ENCODE measurements around the gene ART3.
"Not testable (repeated sequence)": the region's sequence is repeated elsewhere in the genome, so short reads cannot be mapped to it uniquely, and the experiment has no call there.

Gene ART3

DNA sequence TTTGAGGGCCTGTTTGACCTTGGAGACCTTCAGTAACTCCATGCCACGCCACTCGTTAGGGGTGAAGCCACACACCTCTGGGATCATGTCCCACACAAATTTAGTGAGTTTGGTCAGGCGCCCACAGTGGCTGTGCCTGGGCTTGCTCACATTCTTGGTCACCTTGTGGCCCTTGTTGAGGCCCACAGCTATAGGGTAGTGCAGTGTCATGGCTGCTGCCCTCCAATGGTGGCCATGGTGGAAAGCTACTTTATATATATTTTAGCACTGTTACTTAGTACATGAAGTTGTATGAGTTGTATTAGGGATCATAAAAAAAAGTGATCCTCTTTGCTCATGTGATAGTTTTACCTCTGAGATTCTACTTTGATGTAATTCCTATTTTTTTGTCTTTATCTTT is 37.7 kb upstream of the ART3 start:
- Mint-ChIP-seq H3K4me3 (no peak overlapping the region), H3K9me3 (no peaks in the 10 kb centered on the region), H3K36me3 (ENCODE audit: low read depth) (no peaks in the 10 kb centered on the region), H3K27me3 (ENCODE audit: low read depth, poor library complexity) (no peaks in the 10 kb centered on the region), H3K4me1 (no peaks in the 10 kb centered on the region), H3K27ac (no peak overlapping the region)
- TF ChIP-seq, protein P1, sequence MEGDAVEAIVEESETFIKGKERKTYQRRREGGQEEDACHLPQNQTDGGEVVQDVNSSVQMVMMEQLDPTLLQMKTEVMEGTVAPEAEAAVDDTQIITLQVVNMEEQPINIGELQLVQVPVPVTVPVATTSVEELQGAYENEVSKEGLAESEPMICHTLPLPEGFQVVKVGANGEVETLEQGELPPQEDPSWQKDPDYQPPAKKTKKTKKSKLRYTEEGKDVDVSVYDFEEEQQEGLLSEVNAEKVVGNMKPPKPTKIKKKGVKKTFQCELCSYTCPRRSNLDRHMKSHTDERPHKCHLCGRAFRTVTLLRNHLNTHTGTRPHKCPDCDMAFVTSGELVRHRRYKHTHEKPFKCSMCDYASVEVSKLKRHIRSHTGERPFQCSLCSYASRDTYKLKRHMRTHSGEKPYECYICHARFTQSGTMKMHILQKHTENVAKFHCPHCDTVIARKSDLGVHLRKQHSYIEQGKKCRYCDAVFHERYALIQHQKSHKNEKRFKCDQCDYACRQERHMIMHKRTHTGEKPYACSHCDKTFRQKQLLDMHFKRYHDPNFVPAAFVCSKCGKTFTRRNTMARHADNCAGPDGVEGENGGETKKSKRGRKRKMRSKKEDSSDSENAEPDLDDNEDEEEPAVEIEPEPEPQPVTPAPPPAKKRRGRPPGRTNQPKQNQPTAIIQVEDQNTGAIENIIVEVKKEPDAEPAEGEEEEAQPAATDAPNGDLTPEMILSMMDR (IDR thresholded peaks at IDR 0.05), result no peak
- DNase-seq, result no peak

DNA sequence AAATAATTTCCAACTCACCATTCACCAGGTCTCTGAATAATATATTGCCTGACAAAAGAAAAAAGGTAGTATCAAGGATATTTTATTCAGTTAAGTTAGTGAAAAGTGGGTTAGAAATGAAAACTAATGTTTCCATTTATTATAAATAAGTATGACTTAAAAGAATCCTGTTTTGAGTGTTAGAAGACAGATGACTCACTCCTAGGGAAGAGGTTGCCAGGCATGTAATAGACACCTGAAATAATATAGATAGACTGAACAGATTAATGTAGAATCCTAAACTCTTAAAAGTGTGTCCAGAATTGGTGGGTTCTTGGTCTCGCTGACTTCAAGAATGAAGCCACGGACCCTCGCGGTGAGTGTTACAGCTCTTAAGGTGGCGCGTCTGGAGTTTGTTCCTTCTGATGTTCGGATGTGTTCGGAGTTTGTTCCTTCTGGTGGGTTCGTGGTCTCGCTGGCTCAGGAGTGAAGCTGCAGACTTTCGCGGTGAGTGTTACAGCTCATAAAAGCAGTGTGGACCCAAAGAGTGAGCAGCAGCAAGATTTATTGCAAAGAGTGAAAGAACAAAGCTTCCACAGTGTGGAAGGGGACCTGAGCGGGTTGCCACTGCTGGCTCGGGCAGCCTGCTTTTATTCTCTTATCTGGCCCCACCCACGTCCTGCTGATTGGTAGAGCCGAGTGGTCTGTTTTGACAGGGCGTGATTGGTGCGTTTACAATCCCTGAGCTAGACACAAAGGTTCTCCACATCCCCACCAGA is 32.1 kb upstream of the ART3 start:
- Mint-ChIP-seq H3K27ac (peak overlapping the region; percentile 77), H3K9me3 (peaks cover 21% of the 10 kb centered on the region)
- not testable (repeated sequence) for H3K36me3 Mint-ChIP-seq (ENCODE audit: low read depth); DNase-seq; H3K4me1 Mint-ChIP-seq; H3K4me3 Mint-ChIP-seq; H3K27me3 Mint-ChIP-seq (ENCODE audit: low read depth, poor library complexity)

DNA sequence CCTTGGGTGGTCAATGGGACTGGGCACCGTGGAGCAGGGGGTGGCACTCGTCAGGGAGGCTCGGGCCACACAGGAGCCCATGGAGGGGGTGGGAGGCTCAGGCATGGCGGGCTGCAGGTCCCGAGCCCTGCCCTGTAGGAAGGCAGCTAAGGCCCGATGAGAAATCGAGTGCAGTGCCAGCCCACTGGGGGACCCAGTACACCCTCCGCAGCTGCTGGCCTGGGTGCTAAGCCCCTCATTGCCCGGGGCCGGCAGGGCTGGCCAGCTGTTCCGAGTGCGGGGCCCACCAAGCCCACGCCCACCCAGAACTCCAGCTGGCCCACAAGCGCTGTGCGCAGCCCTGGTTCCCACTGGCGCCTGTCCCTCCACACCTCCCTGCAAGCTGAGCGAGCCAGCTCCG is 31.2 kb upstream of the ART3 start:
- H3K9me3 Mint-ChIP-seq, result peaks cover 21% of the 10 kb centered on the region
- not testable (repeated sequence) for H3K4me3 Mint-ChIP-seq; H3K27me3 Mint-ChIP-seq (ENCODE audit: low read depth, poor library complexity); H3K27ac Mint-ChIP-seq; H3K36me3 Mint-ChIP-seq (ENCODE audit: low read depth); H3K4me1 Mint-ChIP-seq; DNase-seq

DNA sequence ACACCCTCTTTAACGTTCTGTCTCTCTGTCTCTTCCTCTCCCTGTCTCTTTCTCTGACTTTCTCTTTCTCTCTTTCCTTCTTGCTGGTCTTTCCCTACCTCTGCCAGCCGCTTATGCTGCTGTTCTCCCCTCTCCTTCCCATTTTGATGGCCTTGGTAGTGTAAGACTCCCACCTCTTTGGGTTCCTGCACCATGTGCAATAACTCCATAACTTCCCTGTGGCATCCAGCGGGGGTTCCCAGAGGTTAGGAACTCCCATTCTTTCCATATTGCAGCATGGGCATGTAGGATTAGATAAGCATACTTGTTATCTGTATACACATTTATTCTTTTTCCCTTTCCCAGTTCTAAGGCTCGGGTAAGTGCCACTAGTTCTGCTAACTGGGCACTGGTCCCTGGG is 29.8 kb upstream of the ART3 start:
- not testable (repeated sequence) for H3K4me1 Mint-ChIP-seq; DNase-seq; H3K27me3 Mint-ChIP-seq (ENCODE audit: low read depth, poor library complexity); H3K4me3 Mint-ChIP-seq; H3K27ac Mint-ChIP-seq; H3K36me3 Mint-ChIP-seq (ENCODE audit: low read depth)
- peaks cover 26% of the 10 kb centered on the region for H3K9me3 Mint-ChIP-seq

GRCh38 chr4:76049860-76050416 is 24.6 kb upstream of the ART3 start:
- not testable (repeated sequence) for H3K4me3 Mint-ChIP-seq; DNase-seq; H3K36me3 Mint-ChIP-seq (ENCODE audit: low read depth); H3K27me3 Mint-ChIP-seq (ENCODE audit: low read depth, poor library complexity); H3K27ac Mint-ChIP-seq
- H3K4me1 Mint-ChIP-seq, result peaks cover 11% of the 10 kb centered on the region
- peaks cover 11% of the 10 kb centered on the region for H3K9me3 Mint-ChIP-seq

DNA sequence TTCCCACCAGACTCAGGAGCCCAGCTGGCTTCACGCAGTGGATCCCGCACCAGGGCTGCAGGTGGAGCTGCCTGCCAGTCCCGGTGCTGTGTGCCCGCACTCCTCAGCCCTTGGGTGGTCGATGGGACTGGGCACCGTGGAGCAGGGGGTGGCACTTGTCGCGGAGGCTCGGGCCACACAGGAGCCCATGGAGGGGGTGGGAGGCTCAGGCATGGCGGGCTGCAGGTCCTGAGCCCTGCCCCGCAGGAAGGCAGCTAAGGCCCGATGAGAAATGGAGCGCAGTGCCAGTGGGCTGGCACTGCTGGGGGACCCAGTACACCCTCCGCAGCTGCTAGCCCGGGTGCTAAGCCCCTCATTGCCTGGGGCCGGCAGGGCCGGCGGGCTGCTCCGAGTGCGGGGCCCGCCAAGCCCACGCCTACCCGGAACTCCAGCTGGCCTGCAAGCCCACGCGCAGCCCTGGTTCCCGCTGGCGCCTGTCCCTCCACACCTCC is 23.9 kb upstream of the ART3 start:
- DNase-seq; H3K27me3 Mint-ChIP-seq (ENCODE audit: low read depth, poor library complexity): not testable (repeated sequence)

DNA sequence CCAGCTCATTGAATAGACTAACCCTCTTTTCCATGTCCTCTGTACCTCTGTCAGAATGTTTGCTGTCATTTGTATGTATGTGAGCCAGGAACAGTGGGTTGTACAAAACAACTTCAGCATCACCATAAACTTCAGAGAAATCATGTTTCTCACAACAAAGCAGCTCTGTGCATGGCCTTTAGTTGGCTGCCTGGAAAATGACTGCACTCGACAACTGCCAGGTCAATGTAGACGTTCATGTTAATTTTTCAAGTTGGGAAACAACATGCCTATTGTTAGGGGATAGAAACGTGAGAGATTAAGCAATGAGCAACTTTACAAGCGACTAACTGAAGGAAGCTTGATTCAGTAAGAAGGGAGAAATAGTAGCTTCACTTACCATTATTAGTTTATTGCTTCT is 20.8 kb upstream of the ART3 start:
- Mint-ChIP-seq H3K9me3 (peaks cover 8% of the 10 kb centered on the region), H3K27ac (no peak overlapping the region), H3K4me1 (peaks cover 34% of the 10 kb centered on the region), H3K36me3 (ENCODE audit: low read depth) (no peaks in the 10 kb centered on the region), H3K27me3 (ENCODE audit: low read depth, poor library complexity) (peaks cover 3% of the 10 kb centered on the region), H3K4me3 (no peak overlapping the region)
- TF ChIP-seq, protein P1 (IDR thresholded peaks at IDR 0.05), result no peak
- DNase-seq, result no peak

More for the DNA sequence above, 23.9 kb upstream of the ART3 start:
- H3K4me1 Mint-ChIP-seq, result peaks cover 17% of the 10 kb centered on the region
- not testable (repeated sequence) for H3K9me3 Mint-ChIP-seq; H3K36me3 Mint-ChIP-seq (ENCODE audit: low read depth); H3K27ac Mint-ChIP-seq; H3K4me3 Mint-ChIP-seq

- DNase-seq, result no peak
- no peaks in the 10 kb centered on the region for H3K27me3 Mint-ChIP-seq (ENCODE audit: low read depth, poor library complexity)
- peaks cover 29% of the 10 kb centered on the region for H3K4me1 Mint-ChIP-seq
- H3K36me3 Mint-ChIP-seq (ENCODE audit: low read depth), result no peaks in the 10 kb centered on the region
- peak overlapping the region; percentile 66 for H3K27ac Mint-ChIP-seq
- TF ChIP-seq, protein P1 (IDR thresholded peaks at IDR 0.05), result no peak
- no peaks in the 10 kb centered on the region for H3K9me3 Mint-ChIP-seq
- no peak overlapping the region for H3K4me3 Mint-ChIP-seq
These were observed 19.5 kb upstream of the ART3 start for GRCh38 chr4:76055016-76055415.
